Natural killer cell (primary cell): ENCODE results near the gene CFL1. TPM values are rescaled to one million over a fixed set of nuclear protein-coding genes. Genes with fewer than 3 reads are reported as not detected.

Experiments
- ATAC-seq, 3 donors: fragments of 150-1000 bp in 2 of 3; fragments of 200-7000 bp in 1 of 3; cut with Tn5 transposase; 1 replicate in 1 of 3; 2 replicates in 2 of 3; pipeline ENCODE4 v1.10.0; 2021; ENCODE audit warnings: mild to moderate bottlenecking in 2 of 3, moderate library complexity in 2 of 3
- DNase-seq, 2 donors: peaks; one replicate each; pipeline versions ENCODE4 v3.0.0 to v3.0.0-alpha.2; 2013 to 2021; ENCODE audit warnings: mixed read lengths in 1 of 2
- H3K27ac ChIP-seq: one replicate; pipeline ENCODE4 v1.5.1; 2013; ENCODE audit warnings: mild to moderate bottlenecking, low read length
- H3K27me3 ChIP-seq: one replicate; pipeline ENCODE4 v1.6.1; 2013; ENCODE audit warnings: low read length; ENCODE audit not compliant: control insufficient read depth, insufficient read depth
- H3K36me3 ChIP-seq: one replicate; pipeline ENCODE4 v1.6.1; 2013; ENCODE audit warnings: low read length; ENCODE audit not compliant: control insufficient read depth, insufficient read depth
- H3K4me1 ChIP-seq: one replicate; pipeline ENCODE4 v1.6.1; 2013; ENCODE audit warnings: low read length; ENCODE audit not compliant: control insufficient read depth, insufficient read depth
- H3K4me3 ChIP-seq: one replicate; pipeline ENCODE4 v1.5.1; 2013; ENCODE audit warnings: low read length
- H3K9me3 ChIP-seq: one replicate; pipeline ENCODE4 v1.6.1; 2013; ENCODE audit warnings: low read length; ENCODE audit not compliant: control insufficient read depth, insufficient read depth
- H3K27ac Mint-ChIP-seq, 2 donors: one replicate each; pipeline ENCODE4 v1.8.0; 2022; ENCODE audit warnings: mild to moderate bottlenecking in 2 of 2, mixed read lengths in 2 of 2, moderate library complexity in 1 of 2
- H3K27me3 Mint-ChIP-seq, 2 donors: one replicate each; pipeline ENCODE4 v1.8.0; 2022; ENCODE audit warnings: low read depth in 2 of 2, mixed read lengths in 2 of 2
- H3K36me3 Mint-ChIP-seq: one replicate; pipeline ENCODE4 v1.8.0; 2022; ENCODE audit warnings: mixed read lengths
- H3K4me1 Mint-ChIP-seq, 2 donors: one replicate each; pipeline ENCODE4 v1.8.0; 2022; ENCODE audit warnings: mixed read lengths in 2 of 2
- H3K4me3 Mint-ChIP-seq: one replicate; pipeline ENCODE4 v1.8.0; 2022; ENCODE audit warnings: mild to moderate bottlenecking, moderate library complexity, mixed read lengths
- H3K9me3 Mint-ChIP-seq, 2 donors: one replicate each; pipeline ENCODE4 v1.8.0; 2022; ENCODE audit warnings: mixed read lengths in 2 of 2
- WGBS: methylation state at CpG from one replicate; pipeline ENCODE4 v1.1.7; 2013; ENCODE audit warnings: missing lambda C conversion rate; ENCODE audit not compliant: insufficient coverage; 5-methylcytosine and 5-hydroxymethylcytosine counted together
- intact Hi-C: fragments of 100-400 bp; cut with micrococcal nuclease; formaldehyde crosslinking; loops from one replicate; pipeline ENCODE4 v1.14.2; 2022
- total RNA-seq, 4 donors: library from RNA; stranded (reverse); fragments of 120-200 nt in 1 of 4; gene quantifications; one replicate each; pipeline versions ENCODE4 v1.2.3 to v1.2.4, GENCODE V29; 2013 to 2022
- TF ChIP-seq, protein P1 (sequence below): fragments of 200-600 bp; IDR thresholded peaks from one replicate; pipeline ENCODE4 v1.8.0; 2022; ENCODE audit warnings: antibody characterized with exemption

CFL1 gene
- total RNA-seq, 3 donors from 2014 or later (not counting 1 experiment from before 2014, with no cell fraction given) = 1,035 to 1,220 (median 1,095) TPM

DNA sequence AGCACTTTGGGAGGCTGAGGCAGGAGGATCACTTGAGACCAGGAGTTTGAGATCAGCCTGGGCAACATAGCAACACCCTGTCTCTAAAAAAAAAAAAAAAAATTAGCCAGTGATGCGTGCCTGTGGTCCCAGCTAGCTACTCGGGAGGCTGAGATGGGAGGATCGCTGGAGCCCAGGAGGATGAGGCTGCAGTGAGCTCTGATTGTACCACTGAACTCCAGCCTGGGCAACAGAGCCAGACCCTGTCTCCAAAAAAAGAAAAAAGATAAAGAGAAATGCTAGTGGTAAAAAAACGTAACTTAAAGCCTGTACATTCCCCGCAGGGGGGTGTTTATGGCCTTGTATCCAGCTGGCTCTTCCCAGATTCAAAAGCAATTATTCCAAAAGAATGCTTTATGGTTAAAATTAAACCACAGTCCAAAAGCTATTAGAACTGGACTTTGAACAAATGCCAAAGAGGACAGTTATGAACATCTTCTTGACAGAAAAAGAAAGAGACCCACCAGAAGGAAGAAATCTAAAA, 40.6 kb downstream of the CFL1 start:
- Mint-ChIP-seq H3K9me3 (no peaks in the 10 kb centered on the region), H3K4me1 (peaks cover 14% of the 10 kb centered on the region in 2 donors), H3K27ac (peak overlapping the region; percentile 51 to 69), H3K36me3 (no peaks in the 10 kb centered on the region), H3K4me3 (peak overlapping the region; percentile 93), H3K27me3 (no peaks in the 10 kb centered on the region)
- H3K4me1 ChIP-seq = peaks cover 14% of the 10 kb centered on the region
- intact Hi-C loops = loop anchor here (5.0 kb wide), 1 partner anchor 190 kb away; no protein-coding TSS in a partner anchor
- TF ChIP-seq, protein P1, sequence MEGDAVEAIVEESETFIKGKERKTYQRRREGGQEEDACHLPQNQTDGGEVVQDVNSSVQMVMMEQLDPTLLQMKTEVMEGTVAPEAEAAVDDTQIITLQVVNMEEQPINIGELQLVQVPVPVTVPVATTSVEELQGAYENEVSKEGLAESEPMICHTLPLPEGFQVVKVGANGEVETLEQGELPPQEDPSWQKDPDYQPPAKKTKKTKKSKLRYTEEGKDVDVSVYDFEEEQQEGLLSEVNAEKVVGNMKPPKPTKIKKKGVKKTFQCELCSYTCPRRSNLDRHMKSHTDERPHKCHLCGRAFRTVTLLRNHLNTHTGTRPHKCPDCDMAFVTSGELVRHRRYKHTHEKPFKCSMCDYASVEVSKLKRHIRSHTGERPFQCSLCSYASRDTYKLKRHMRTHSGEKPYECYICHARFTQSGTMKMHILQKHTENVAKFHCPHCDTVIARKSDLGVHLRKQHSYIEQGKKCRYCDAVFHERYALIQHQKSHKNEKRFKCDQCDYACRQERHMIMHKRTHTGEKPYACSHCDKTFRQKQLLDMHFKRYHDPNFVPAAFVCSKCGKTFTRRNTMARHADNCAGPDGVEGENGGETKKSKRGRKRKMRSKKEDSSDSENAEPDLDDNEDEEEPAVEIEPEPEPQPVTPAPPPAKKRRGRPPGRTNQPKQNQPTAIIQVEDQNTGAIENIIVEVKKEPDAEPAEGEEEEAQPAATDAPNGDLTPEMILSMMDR = no peak
- H3K36me3 ChIP-seq = no peaks in the 10 kb centered on the region
- no peaks in the 10 kb centered on the region for H3K27me3 ChIP-seq
- 88% methylated on average over 5 of the region's 5 CpGs for WGBS
- no peaks in the 10 kb centered on the region for H3K9me3 ChIP-seq
- H3K27ac ChIP-seq = peak overlapping the region; percentile 52
- H3K4me3 ChIP-seq = peak overlapping the region; percentile 33
- ATAC-seq = no peak
- DNase-seq = no peak

DNA sequence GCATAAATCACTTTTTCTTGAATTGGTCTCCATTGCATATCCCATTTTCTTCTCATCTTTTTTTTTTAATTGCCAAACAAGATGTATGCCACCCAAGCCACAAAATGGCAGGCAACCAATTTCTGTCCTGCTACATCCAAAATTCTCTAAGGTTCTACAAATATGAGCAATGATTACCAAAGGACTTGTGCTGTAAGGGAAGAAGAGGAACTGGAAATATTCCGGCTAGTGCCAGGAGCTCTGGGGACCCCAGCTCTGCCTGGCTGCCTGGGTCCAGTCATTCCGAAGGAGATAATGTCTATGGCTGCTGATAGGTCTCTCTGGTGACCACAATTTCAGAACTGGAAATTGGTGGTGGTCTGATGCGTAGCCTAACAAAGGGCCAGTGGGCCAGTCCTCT, 41.3 kb downstream of the CFL1 start:
- intact Hi-C loops = loop anchor here (5.0 kb wide), 1 partner anchor 189 kb away; no protein-coding TSS in a partner anchor
- no peaks in the 10 kb centered on the region for H3K27me3 ChIP-seq
- peak overlapping the region; percentile 93 for H3K4me3 Mint-ChIP-seq
- H3K27ac Mint-ChIP-seq = peak overlapping the region in 1 of 2 donors; percentile 51
- no peak overlapping the region for H3K4me3 ChIP-seq
- TF ChIP-seq, protein P1 = no peak
- peaks cover 14% of the 10 kb centered on the region for H3K4me1 ChIP-seq
- no peaks in the 10 kb centered on the region for H3K27me3 Mint-ChIP-seq
- WGBS = 92% methylated on average over 3 of the region's 3 CpGs
- H3K9me3 ChIP-seq = no peaks in the 10 kb centered on the region
- H3K9me3 Mint-ChIP-seq = no peaks in the 10 kb centered on the region
- no peak overlapping the region for H3K27ac ChIP-seq
- H3K4me1 Mint-ChIP-seq = peaks cover 14% of the 10 kb centered on the region in 2 donors
- ATAC-seq (no peak), DNase-seq (no peak)
- no peaks in the 10 kb centered on the region for H3K36me3 Mint-ChIP-seq
- H3K36me3 ChIP-seq = no peaks in the 10 kb centered on the region

DNA sequence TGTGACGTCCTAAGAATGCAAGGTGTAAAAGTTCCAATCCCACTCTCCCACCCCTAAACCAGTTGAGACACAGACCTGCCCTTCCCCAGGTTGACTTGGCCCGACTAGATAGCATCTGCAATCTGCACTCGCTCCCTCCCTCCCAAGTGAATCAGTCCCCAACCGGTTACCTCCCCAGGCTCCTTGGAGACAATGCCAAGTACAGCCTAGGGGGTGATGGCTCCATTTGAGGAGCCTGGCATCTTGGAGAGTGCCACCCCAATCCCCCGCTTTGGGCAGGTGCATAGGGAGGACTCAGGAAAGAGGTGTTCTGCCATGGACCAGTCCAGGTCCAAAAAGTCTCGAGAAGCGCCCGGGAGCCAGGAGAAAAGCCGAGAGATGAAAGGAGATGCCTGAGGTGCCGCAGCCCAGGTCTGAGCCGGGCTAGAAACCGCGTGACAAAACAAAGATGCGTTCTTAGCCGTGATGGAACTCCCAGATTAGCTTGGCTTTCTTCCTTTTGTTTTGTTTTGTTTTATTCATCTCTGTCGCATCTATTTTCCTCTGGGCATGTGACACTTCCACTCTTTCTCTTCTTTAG, 42.9 kb downstream of the CFL1 start:
- ATAC-seq = no peak
- no peaks in the 10 kb centered on the region for H3K9me3 Mint-ChIP-seq
- intact Hi-C loops = loop anchor here (5.0 kb wide), 1 partner anchor 188 kb away; no protein-coding TSS in a partner anchor
- peaks cover 14% of the 10 kb centered on the region for H3K4me1 ChIP-seq
- no peaks in the 10 kb centered on the region for H3K36me3 Mint-ChIP-seq
- no peak for DNase-seq
- peaks cover 14% of the 10 kb centered on the region in 2 donors for H3K4me1 Mint-ChIP-seq
- no peaks in the 10 kb centered on the region for H3K27me3 ChIP-seq
- H3K27me3 Mint-ChIP-seq = peaks cover 0 to 2% of the 10 kb centered on the region in 2 donors
- no peak overlapping the region for H3K27ac ChIP-seq
- TF ChIP-seq, protein P1 = no peak
- H3K4me3 ChIP-seq = no peak overlapping the region
- H3K9me3 ChIP-seq = no peaks in the 10 kb centered on the region
- no peak overlapping the region for H3K27ac Mint-ChIP-seq
- no peak overlapping the region for H3K4me3 Mint-ChIP-seq
- no peaks in the 10 kb centered on the region for H3K36me3 ChIP-seq
- 93% methylated on average over 16 of the region's 16 CpGs for WGBS
